A549 (cell line): Measurements from ENCODE around the gene SLC13A2. TPM values are rescaled to one million over a fixed set of nuclear protein-coding genes. Genes with fewer than 3 reads are reported as not detected.

ENCODE experiments used
- ATAC-seq, 2 experiments: fragments of 200-7000 bp in 1 of 2; fragments of >200 bp in 1 of 2; cut with Nextera tagmentation in 1 of 2; cut with Tn5 transposase in 1 of 2; 3 replicates each; pipeline versions ENCODE4 v1.8.0 to v1.9.1; 2018 to 2020; ENCODE audit warnings: mild to moderate bottlenecking in 1 of 2, moderate library complexity in 1 of 2
- CTCF ChIA-PET: fragments of 300-600 bp; sonication (Branson Sonifier 250); formaldehyde crosslinking; extraction: SDS; loops from one replicate; lab custom pipeline; 2021; ENCODE audit warnings: antibody characterized with exemption, inconsistent platforms; lab: Yijun Ruan, JAX
- POLR2A ChIA-PET: fragments of 350-600 bp; formaldehyde crosslinking; extraction: SDS; loops from one replicate; lab custom pipeline; 2021; ENCODE audit warnings: antibody characterized with exemption, inconsistent platforms; lab: Yijun Ruan, JAX
- DNase-seq, 2 experiments: peaks; one replicate each; pipeline versions ENCODE4 v3.0.0 to v3.0.0-alpha.2; 2011 to 2016; ENCODE audit warnings: low read depth in 1 of 2, low spot score in 1 of 2
- FAIRE-seq: peaks from 2 replicates; lab custom pipeline; 2011; peaks lifted over from hg19 to GRCh38; lab: Jason Lieb, UNC
- H3K27ac ChIP-seq, 2 experiments: fragments of >200 bp; sonication (Bioruptor Twin); formaldehyde crosslinking; 3 replicates each; pipeline ENCODE4 v1.5.1; 2016 to 2017
- H3K4me1 ChIP-seq: fragments of >200 bp; sonication (Bioruptor Twin); formaldehyde crosslinking; 3 replicates; pipeline ENCODE4 v1.6.1; 2016
- H3K4me2 ChIP-seq: fragments of >200 bp; sonication (Bioruptor Twin); formaldehyde crosslinking; 3 replicates; pipeline ENCODE4 v1.6.1; 2016
- H3K4me3 ChIP-seq: fragments of >200 bp; sonication (Bioruptor Twin); formaldehyde crosslinking; 3 replicates; pipeline ENCODE4 v1.5.1; 2016
- H3K9me3 ChIP-seq: fragments of >200 bp; sonication (Bioruptor Twin); formaldehyde crosslinking; 3 replicates; pipeline ENCODE4 v1.6.1; 2016
- CEBPB ChIP-seq, 2 experiments: fragments of >200 bp in 1 of 2; sonication (Bioruptor Twin) in 1 of 2; formaldehyde crosslinking in 1 of 2; IDR thresholded peaks; 2 replicates each; pipeline ENCODE4 v1.6.1; 2012 to 2016
- EHF ChIP-seq: fragments of 250-450 bp; sonication (Bioruptor Pico); IDR thresholded peaks from 2 replicates; pipeline ENCODE4 v1.5.0; 2020; ENCODE audit warnings: mild to moderate bottlenecking
- FOSB ChIP-seq: fragments of 250-450 bp; sonication (Bioruptor Pico); IDR thresholded peaks from 2 replicates; pipeline ENCODE4 v1.5.0; 2020; ENCODE audit warnings: mild to moderate bottlenecking, moderate library complexity
- GATA3 ChIP-seq: IDR thresholded peaks from 2 replicates; pipeline ENCODE4 v1.6.1; 2012; ENCODE audit warnings: borderline replicate concordance
- HDAC2 ChIP-seq: fragments of 200-600 bp; sonication (generic); IDR thresholded peaks from 2 replicates; pipeline ENCODE4 v1.6.1; 2016
- HOXB5 ChIP-seq: fragments of 250-450 bp; sonication (Bioruptor Pico); IDR thresholded peaks from 2 replicates; pipeline ENCODE4 v1.5.0; 2020; ENCODE audit warnings: mild to moderate bottlenecking, moderate library complexity
- JUNB ChIP-seq: fragments of >200 bp; sonication (Bioruptor Twin); formaldehyde crosslinking; IDR thresholded peaks from 2 replicates; pipeline ENCODE4 v1.6.1; 2016
- MAFK ChIP-seq: fragments of 450-650 bp; IDR thresholded peaks from 2 replicates; pipeline ENCODE4 v1.6.1; 2014; ENCODE audit not compliant: partially characterized antibody
- PHF8 ChIP-seq: fragments of 200-600 bp; sonication (generic); IDR thresholded peaks from 2 replicates; pipeline ENCODE4 v1.6.1; 2016; ENCODE audit warnings: low read depth, mild to moderate bottlenecking, antibody characterized with exemption, moderate library complexity, borderline replicate concordance
- RAD21 ChIP-seq, 2 experiments: fragments of >200 bp in 1 of 2; sonication (Bioruptor Twin) in 1 of 2; formaldehyde crosslinking in 1 of 2; IDR thresholded peaks in 1 of 2; conservative IDR thresholded peaks in 1 of 2; 2 replicates in 1 of 2; 3 replicates in 1 of 2; pipeline ENCODE4 v1.6.1; 2012 to 2018; ENCODE audit warnings: inconsistent platforms in 1 of 2
- RCOR1 ChIP-seq: fragments of 150-350 bp; IDR thresholded peaks from 2 replicates; pipeline ENCODE4 v1.6.1; 2014; ENCODE audit warnings: antibody characterized with exemption, low read length, low read depth
- SMC3 ChIP-seq: fragments of >200 bp; sonication (Bioruptor Twin); formaldehyde crosslinking; IDR thresholded peaks from 3 replicates; pipeline ENCODE4 v1.6.1; 2018; ENCODE audit warnings: inconsistent platforms
- TP53 ChIP-seq: fragments of 250-450 bp; sonication (Bioruptor Pico); IDR thresholded peaks from 2 replicates; pipeline ENCODE4 v1.5.0; 2021; ENCODE audit warnings: mild to moderate bottlenecking, moderate library complexity
- ZFP36 ChIP-seq: fragments of 450-650 bp; IDR thresholded peaks from 2 replicates; pipeline ENCODE4 v1.6.1; 2014; ENCODE audit warnings: borderline replicate concordance; ENCODE audit not compliant: partially characterized antibody
- WGBS: methylation state at CpG from one replicate; pipeline ENCODE4 v1.1.6; 2017; ENCODE audit errors: missing lambda C conversion rate; 5-methylcytosine and 5-hydroxymethylcytosine counted together
- polyA plus RNA-seq, 4 experiments: library from polyadenylated mRNA; depleted of rRNA in 3 of 4; stranded (reverse); fragments of >200 nt; fragmentation: RNase III in 1 of 4; extraction: RNeasy Plus Mini Kit Qiagen cat#74134 plus additional on column Dnase treatment in 1 of 4; gene quantifications; 2 replicates in 3 of 4; 3 replicates in 1 of 4; pipeline ENCODE4 v1.2.3, GENCODE V29; 2011 to 2017
- TF ChIP-seq, protein P1 (sequence below): fragments of >200 bp; sonication (Bioruptor Twin); formaldehyde crosslinking; IDR thresholded peaks from 3 replicates; pipeline ENCODE4 v1.5.1; 2016
- TF ChIP-seq, protein P2 (sequence below): fragments of 250-450 bp; sonication (Bioruptor Pico); IDR thresholded peaks from 2 replicates; pipeline ENCODE4 v1.5.0; 2021; ENCODE audit warnings: mild to moderate bottlenecking, moderate library complexity, borderline replicate concordance

SLC13A2 gene
- polyA plus RNA-seq, 2 of the 4 experiments (the other 2 are of a cell fraction), result 0.06 TPM; not detected in 1

DNA sequence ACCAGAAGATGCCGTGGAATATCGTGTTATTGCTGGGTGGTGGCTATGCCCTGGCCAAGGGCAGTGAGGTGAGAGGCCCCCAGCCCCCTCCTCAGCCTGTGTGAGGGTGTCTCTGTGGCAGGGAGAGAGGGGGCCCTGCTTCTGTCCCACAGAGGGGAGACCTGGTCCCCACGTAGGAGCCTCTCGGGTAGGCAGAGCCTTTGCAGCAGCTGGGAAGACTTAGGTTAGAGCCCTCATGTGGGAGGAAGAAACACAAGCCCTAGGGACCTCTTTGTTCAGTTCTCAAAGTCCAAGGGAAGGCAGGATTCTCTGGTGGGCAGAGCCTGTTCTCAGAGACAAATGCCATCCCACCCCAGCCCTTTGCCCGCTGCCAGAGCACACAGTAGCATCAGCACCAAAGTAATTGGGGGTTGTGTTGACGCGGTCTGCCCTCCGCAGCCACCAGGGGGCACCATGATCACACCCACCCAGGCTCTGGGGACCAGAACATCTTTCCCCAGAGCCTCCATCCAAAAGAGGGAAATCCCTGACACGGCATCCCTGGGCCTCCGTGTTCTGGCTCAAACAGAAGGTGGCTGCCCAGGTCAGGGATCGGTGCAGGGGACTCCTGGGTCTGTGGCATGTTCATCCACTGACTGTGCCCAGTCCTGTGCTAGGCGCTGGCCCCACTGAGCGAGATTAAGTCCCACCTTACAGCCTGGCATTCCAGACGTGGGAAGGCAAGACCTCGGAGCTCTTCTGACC is 21.2 kb downstream of the SLC13A2 start:
- TF ChIP-seq FOSB (CRISPR knock-in tag) (no peak), MAFK (peak; percentile 52), SMC3 (peak; percentile 95), RAD21 (conservative IDR thresholded peaks at IDR 0.05 in 1 of 2, IDR thresholded peaks at IDR 0.05 in 1 of 2) (peak; percentile 97 to 98)
- TF ChIP-seq, protein P1, sequence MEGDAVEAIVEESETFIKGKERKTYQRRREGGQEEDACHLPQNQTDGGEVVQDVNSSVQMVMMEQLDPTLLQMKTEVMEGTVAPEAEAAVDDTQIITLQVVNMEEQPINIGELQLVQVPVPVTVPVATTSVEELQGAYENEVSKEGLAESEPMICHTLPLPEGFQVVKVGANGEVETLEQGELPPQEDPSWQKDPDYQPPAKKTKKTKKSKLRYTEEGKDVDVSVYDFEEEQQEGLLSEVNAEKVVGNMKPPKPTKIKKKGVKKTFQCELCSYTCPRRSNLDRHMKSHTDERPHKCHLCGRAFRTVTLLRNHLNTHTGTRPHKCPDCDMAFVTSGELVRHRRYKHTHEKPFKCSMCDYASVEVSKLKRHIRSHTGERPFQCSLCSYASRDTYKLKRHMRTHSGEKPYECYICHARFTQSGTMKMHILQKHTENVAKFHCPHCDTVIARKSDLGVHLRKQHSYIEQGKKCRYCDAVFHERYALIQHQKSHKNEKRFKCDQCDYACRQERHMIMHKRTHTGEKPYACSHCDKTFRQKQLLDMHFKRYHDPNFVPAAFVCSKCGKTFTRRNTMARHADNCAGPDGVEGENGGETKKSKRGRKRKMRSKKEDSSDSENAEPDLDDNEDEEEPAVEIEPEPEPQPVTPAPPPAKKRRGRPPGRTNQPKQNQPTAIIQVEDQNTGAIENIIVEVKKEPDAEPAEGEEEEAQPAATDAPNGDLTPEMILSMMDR, result peak; percentile 97
- H3K27ac ChIP-seq, result no peak overlapping the region
- peak; percentile 13 for FAIRE-seq
- H3K9me3 ChIP-seq, result no peaks in the 10 kb centered on the region
- H3K4me3 ChIP-seq, result no peak overlapping the region
- ATAC-seq, result peak; percentile 79 to 93
- H3K4me2 ChIP-seq, result no peak overlapping the region
- ChIA-PET POLR2A (no interaction called here), CTCF (interaction anchor here (0.6 to 17.3 kb wide), 51 partner anchors 9 to 459 kb away, joined by 3 to 317 read pairs (median 4); partner anchors contain the start of genes ALDOC, FOXN1, PIGS and SLC13A2)
- WGBS, result 39% methylated on average over 15 of the region's 15 CpGs
- H3K4me1 ChIP-seq, result 0 out of 3 replicates have a peak, but pooled peaks cover 5% of the 10 kb centered on the region
- DNase-seq, result peak; percentile 67 to 96

DNA sequence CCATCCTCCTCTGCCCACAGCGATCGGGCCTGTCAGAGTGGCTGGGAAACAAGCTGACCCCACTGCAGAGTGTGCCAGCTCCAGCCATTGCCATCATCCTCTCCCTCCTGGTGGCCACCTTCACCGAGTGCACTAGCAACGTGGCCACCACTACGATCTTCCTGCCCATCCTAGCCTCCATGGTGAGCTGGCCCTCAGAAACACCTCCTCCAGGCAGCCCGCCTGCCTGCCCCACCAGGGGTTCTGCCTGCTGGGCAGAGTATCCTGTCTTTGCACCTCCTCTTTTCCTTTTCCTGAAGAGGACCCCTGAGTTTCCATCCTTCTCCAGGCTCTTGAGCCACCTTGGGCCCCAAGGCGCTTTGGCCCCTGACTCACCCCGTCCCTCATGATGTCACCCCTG is 22.2 kb downstream of the SLC13A2 start:
- ChIA-PET CTCF (interaction anchor here (0.6 to 17.3 kb wide), 40 partner anchors 10 to 458 kb away, joined by 3 to 317 read pairs (median 4); partner anchors contain the start of genes ALDOC, FOXN1, PIGS and SLC13A2), POLR2A (no interaction called here)
- peak in 1 of 2 experiments; percentile 8; a peak in 2 of 6 replicates for ATAC-seq
- Histone ChIP-seq H3K4me2 (no peak overlapping the region), H3K27ac (no peak overlapping the region), H3K9me3 (no peaks in the 10 kb centered on the region), H3K4me1 (0 out of 3 replicates have a peak, but pooled peaks cover 5% of the 10 kb centered on the region), H3K4me3 (no peak overlapping the region)
- no peak for DNase-seq
- no peak for TF ChIP-seq TP53 (CRISPR knock-in tag)
- TF ChIP-seq FOSB (CRISPR knock-in tag), result no peak
- no peak for TF ChIP-seq HDAC2
- no peak for TF ChIP-seq EHF (CRISPR knock-in tag)
- TF ChIP-seq JUNB, result no peak
- peak; percentile 83 for TF ChIP-seq ZFP36
- TF ChIP-seq PHF8, result no peak
- FAIRE-seq, result no peak
- WGBS, result 65% methylated on average over 8 of the region's 8 CpGs

DNA sequence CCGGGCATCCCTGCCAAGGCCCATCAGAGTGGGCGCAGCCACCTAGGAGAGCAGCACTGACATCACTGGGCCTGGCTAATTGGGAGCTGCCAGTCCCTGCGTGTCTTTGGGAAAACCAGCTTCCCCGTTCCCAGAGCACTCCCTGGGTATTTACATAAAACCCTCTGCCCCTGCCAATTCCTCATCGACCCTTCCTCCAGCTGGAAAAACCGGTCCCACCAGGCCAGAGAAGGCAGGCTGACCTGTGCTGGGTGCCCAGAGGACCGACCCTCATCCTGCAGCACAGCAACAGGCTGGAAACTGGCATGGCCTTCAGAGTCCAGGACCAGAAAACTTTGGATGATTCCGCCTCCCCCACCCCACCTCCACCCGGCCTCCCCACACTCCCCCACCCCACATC is 24.5 kb downstream of the SLC13A2 start:
- CTCF ChIA-PET, result interaction anchor here (0.9 to 17.3 kb wide), 6 partner anchors 9 to 86 kb away, joined by 3 to 317 read pairs (median 79); partner anchors contain the start of genes FOXN1 and UNC119
- Histone ChIP-seq H3K27ac (no peak overlapping the region), H3K9me3 (no peaks in the 10 kb centered on the region), H3K4me1 (0 out of 3 replicates have a peak, but pooled peaks cover 5% of the 10 kb centered on the region), H3K4me3 (no peak overlapping the region), H3K4me2 (no peak overlapping the region)
- TF ChIP-seq HOXB5 (CRISPR knock-in tag) (no peak), CEBPB (IDR thresholded peaks at IDR 0.05) (no peak), GATA3 (no peak), PHF8 (no peak), RCOR1 (no peak)
- TF ChIP-seq, protein P2, sequence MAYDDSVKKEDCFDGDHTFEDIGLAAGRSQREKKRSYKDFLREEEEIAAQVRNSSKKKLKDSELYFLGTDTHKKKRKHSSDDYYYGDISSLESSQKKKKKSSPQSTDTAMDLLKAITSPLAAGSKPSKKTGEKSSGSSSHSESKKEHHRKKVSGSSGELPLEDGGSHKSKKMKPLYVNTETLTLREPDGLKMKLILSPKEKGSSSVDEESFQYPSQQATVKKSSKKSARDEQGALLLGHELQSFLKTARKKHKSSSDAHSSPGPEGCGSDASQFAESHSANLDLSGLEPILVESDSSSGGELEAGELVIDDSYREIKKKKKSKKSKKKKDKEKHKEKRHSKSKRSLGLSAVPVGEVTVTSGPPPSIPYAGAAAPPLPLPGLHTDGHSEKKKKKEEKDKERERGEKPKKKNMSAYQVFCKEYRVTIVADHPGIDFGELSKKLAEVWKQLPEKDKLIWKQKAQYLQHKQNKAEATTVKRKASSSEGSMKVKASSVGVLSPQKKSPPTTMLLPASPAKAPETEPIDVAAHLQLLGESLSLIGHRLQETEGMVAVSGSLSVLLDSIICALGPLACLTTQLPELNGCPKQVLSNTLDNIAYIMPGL (CRISPR knock-in tag), result no peak
- POLR2A ChIA-PET, result no interaction called here
- FAIRE-seq (no peak), DNase-seq (no peak), ATAC-seq (no peak)
- WGBS, result 43% methylated on average over 9 of the region's 9 CpGs
